Naive B cell (primary cell): ENCODE results near the gene ARHGAP24. TPM values are rescaled to one million over a fixed set of nuclear protein-coding genes. Genes with fewer than 3 reads are reported as not detected.
"Not testable (repeated sequence)": the region's sequence is repeated elsewhere in the genome, so short reads cannot be mapped to it uniquely, and the experiment has no call there.

Experiments used
- ATAC-seq, 2 donors: fragments of 150-1000 bp; cut with Tn5 transposase; 2 replicates each; pipeline ENCODE4 v1.10.0; 2021; ENCODE audit warnings: low read depth in 2 of 2, mild to moderate bottlenecking in 2 of 2, moderate library complexity in 2 of 2
- DNase-seq: peaks from one replicate; pipeline ENCODE4 v3.0.0; 2022
- H3K27ac Mint-ChIP-seq, 6 donors: one replicate each; pipeline ENCODE4 v1.8.0; 2020 to 2022; ENCODE audit warnings: mild to moderate bottlenecking in 6 of 6, mixed read lengths in 6 of 6, moderate library complexity in 5 of 6, inconsistent platforms in 2 of 6
- H3K27me3 Mint-ChIP-seq, 3 donors: one replicate each; pipeline ENCODE4 v1.8.0; 2021 to 2022; ENCODE audit warnings: mixed read lengths in 3 of 3, mild to moderate bottlenecking in 1 of 3
- H3K36me3 Mint-ChIP-seq, 2 donors: one replicate each; pipeline ENCODE4 v1.8.0; 2020 to 2022; ENCODE audit warnings: mixed read lengths in 2 of 2, inconsistent platforms in 1 of 2, mild to moderate bottlenecking in 1 of 2
- H3K4me1 Mint-ChIP-seq, 3 donors: one replicate each; pipeline ENCODE4 v1.8.0; 2020 to 2022; ENCODE audit warnings: mixed read lengths in 3 of 3, inconsistent platforms in 1 of 3, mild to moderate bottlenecking in 1 of 3, moderate library complexity in 1 of 3
- H3K4me3 Mint-ChIP-seq, 8 donors: one replicate each; pipeline ENCODE4 v1.8.0; 2020 to 2022; ENCODE audit warnings: mild to moderate bottlenecking in 8 of 8, mixed read lengths in 8 of 8, moderate library complexity in 8 of 8, inconsistent platforms in 2 of 8
- H3K9me3 Mint-ChIP-seq, 7 donors: one replicate each; pipeline ENCODE4 v1.8.0; 2020 to 2022; ENCODE audit warnings: mixed read lengths in 7 of 7, mild to moderate bottlenecking in 5 of 7, inconsistent platforms in 2 of 7, moderate library complexity in 1 of 7
- polyA plus RNA-seq, 6 donors: library from polyadenylated mRNA; unstranded; fragments of 300-500 nt; fragmentation: Illumina TruSeq; gene quantifications; one replicate each; pipeline ENCODE4 v1.2.3, GENCODE V29; 2021; ENCODE audit warnings: low read depth in 6 of 6

The ARHGAP24 gene
- polyA plus RNA-seq, 6 donors from 2014 or later = 32.0 to 136 (median 109) TPM

DNA sequence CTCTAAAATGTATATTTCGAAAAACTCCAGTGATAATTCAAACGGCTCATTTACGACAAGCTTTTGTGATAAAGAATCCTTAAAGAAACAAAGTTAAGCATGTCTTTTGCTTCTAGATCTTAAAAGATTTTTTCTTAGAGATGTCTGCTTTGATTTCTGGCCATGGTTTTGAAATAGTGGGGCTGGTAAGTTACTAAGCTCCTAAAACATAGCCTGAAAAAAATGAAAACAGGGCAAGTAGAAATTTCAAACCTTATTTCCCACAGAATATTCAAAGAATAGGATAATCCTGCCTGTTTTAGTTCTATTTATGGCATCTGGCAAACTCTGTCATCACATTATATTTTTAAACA lies 318.3 kb downstream of the ARHGAP24 start:
- DNase-seq (no peak), ATAC-seq (no peak)
- H3K27me3 Mint-ChIP-seq = no peaks in the 10 kb centered on the region
- H3K9me3 Mint-ChIP-seq = no peaks in the 10 kb centered on the region
- no peaks in the 10 kb centered on the region for H3K36me3 Mint-ChIP-seq
- peaks cover 6 to 71% (median 35%) of the 10 kb centered on the region in 3 donors for H3K4me1 Mint-ChIP-seq
- no peak overlapping the region for H3K4me3 Mint-ChIP-seq
- peak overlapping the region in 2 of 6 donors; percentile 17 to 22 for H3K27ac Mint-ChIP-seq

DNA sequence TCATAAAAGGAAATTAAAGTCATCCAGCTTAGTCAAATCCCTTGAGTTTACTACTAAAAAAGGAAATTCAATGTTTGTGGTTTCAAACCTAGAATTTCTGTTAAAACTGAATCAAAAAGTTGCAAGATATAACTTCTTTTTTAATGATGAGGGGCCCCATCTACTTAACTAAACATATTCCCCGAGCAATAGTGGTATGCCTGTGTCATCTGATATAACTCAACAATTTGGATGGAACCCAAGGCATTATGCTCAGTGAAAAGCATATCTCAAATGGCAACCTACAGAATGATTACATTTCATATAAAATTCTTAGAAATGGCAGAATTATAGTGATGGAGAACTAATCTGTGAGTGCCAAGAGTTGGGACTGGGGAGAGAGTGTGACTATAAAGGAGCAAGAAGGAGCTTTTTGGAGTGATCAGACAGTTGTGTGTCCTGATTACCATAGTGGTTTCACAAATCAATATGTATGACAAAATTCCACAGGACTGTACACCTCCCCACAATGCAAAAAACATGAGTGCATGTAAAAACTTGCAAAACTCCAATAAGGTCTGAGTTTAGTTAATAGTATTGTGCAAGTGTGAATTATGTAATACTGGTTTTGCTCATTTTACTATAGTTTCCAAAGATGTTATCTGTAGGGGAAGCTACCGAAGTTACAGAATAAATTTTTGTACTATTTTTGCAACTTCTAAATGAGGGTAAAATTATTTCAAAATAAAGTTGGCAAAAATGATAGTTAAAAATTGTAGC lies 323.2 kb downstream of the ARHGAP24 start:
- H3K36me3 Mint-ChIP-seq = no peaks in the 10 kb centered on the region
- no peak overlapping the region for H3K27ac Mint-ChIP-seq
- ATAC-seq = no peak
- no peak overlapping the region for H3K4me3 Mint-ChIP-seq
- peaks cover 0 to 36% (median 14%) of the 10 kb centered on the region in 3 donors for H3K4me1 Mint-ChIP-seq
- peaks cover 0 to 2% (median 0%) of the 10 kb centered on the region in 7 donors for H3K9me3 Mint-ChIP-seq
- no peak for DNase-seq
- no peaks in the 10 kb centered on the region for H3K27me3 Mint-ChIP-seq

DNA sequence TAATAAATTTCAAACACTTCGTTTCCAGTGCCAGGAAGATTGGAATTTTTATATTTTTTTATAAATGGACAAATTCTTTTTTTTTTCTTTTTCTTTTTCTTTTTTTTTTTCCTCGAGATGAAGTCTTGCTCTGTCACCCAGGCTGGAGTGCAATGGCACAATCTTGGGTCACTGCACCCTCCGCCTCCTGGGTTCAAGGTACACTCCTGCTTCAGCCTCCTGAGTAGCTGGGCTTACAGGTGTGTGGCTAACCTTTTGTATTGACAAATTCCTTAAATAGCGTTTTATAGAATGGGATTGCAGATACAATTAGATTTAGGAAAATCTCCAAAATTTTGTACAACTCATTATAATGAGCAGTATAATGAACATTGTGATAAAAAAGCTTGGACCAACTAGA lies 328.9 kb downstream of the ARHGAP24 start:
- Mint-ChIP-seq H3K27me3 (no peaks in the 10 kb centered on the region), H3K9me3 (peaks cover 0 to 2% (median 0%) of the 10 kb centered on the region in 7 donors), H3K4me3 (no peak overlapping the region), H3K27ac (peak overlapping the region in 1 of 6 donors; percentile 47), H3K4me1 (peaks cover 0 to 26% (median 13%) of the 10 kb centered on the region in 3 donors), H3K36me3 (peaks cover 0 to 18% of the 10 kb centered on the region in 2 donors)
- DNase-seq (no peak), ATAC-seq (no peak)

DNA sequence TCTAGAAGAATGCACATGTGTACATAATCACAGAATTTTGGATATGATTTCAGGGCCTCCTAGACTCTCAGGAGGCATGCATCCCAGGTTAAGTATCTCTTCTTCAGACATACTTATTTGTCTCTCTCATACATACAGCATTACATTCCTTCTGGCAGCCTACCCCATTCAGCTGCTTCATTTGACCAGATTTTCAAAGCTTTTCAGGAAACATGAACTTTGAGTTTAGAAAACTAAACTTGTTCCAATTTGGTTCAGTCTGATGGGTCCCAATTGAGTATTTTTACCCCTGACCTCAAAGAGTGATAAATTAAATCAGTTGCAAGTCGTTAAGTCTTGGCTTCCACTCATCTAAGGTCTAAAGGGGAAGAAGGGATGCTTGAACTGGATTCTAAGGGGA lies 330.9 kb downstream of the ARHGAP24 start:
- Mint-ChIP-seq H3K27me3 (no peaks in the 10 kb centered on the region), H3K4me3 (no peak overlapping the region), H3K4me1 (peaks cover 0 to 18% (median 16%) of the 10 kb centered on the region in 3 donors), H3K9me3 (no peaks in the 10 kb centered on the region), H3K27ac (peak overlapping the region in 2 of 6 donors; percentile 1 to 28), H3K36me3 (peaks cover 0 to 23% of the 10 kb centered on the region in 2 donors)
- no peak for DNase-seq
- no peak for ATAC-seq

DNA sequence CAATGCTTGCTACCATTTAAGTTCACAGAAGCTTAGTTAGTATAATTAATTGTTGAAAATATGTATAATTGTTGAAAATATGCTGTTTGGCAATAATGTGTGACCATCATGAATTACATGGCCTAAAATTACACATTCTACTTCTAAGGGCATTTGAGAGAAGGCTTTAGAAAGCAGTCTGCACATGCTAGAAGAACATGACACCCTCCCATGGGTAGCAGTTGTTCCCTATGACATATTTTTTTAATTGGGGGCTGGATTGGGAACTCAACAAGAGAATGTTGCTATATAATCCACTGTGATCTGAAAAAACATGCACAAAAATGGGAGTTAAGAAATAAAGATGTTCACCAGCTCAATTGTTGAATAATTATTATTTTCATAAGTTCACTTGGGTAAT lies 331.4 kb downstream of the ARHGAP24 start:
- Mint-ChIP-seq H3K27ac (no peak overlapping the region), H3K4me1 (peaks cover 0 to 18% (median 16%) of the 10 kb centered on the region in 3 donors), H3K4me3 (no peak overlapping the region), H3K36me3 (peaks cover 0 to 23% of the 10 kb centered on the region in 2 donors), H3K9me3 (no peaks in the 10 kb centered on the region), H3K27me3 (no peaks in the 10 kb centered on the region)
- ATAC-seq (no peak), DNase-seq (no peak)

DNA sequence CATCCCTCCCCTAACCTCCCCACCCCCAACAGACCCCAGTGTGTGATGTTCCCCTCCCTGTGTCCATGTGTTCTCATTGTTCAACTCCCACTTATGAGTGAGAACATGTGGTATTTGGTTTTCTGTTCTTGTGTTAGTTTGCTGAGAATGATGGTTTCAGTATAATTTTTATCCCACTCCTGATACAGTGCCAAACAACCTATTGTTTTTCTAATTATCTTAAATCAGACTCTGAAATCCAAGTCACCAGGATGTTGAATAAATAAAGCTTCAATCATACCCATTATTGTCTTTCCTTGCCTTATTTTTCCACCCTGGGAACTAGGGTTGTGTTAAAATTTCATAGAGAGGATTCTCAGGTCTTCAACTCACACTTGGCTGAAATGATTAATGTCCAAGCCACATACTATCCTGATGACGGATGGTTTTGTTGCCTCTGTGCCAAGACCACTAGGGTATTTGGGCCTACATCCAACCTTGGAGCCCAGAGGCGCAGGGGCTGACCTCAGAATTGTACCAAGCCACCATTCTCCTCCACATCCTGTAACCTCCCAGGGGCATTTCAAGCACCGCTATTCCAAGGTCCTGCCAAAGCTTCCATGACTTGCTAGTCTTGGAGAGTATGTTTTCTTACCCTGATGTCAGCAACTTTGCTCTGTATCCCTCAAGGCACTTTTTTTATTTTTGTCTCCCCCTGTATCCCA lies 332.4 kb downstream of the ARHGAP24 start:
- Mint-ChIP-seq H3K4me1 (peaks cover under 1 to 19% (median 13%) of the 10 kb centered on the region in 3 donors), H3K27me3 (no peaks in the 10 kb centered on the region), H3K4me3 (no peak overlapping the region), H3K36me3 (peaks cover 0 to 23% of the 10 kb centered on the region in 2 donors), H3K9me3 (no peaks in the 10 kb centered on the region), H3K27ac (peak overlapping the region in 3 of 6 donors; percentile 18 to 92 (median 75))
- DNase-seq (no peak), ATAC-seq (no peak)

DNA sequence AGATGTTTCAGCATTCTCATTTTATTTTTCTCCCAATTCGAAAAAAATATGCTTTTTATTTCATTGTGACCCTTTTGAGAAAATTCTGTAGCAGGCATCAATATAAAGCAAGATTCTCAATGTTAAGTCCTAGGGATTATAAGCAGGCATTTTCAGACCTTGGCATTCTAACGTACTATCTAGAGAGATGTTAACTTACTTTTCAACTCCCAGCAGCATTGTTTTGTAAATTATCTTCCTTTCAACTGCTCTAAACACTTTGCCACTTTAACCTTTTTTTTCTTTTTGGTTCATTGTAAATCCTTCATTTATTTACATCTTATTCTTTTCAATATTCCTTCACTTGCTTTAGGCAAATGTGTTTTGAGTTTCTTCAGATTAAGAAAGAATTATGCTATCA lies 333.2 kb downstream of the ARHGAP24 start:
- Mint-ChIP-seq H3K4me3 (no peak overlapping the region), H3K27ac (peak overlapping the region in 3 of 6 donors; percentile 3 to 92 (median 18)), H3K27me3 (no peaks in the 10 kb centered on the region), H3K9me3 (no peaks in the 10 kb centered on the region), H3K4me1 (peaks cover 7 to 26% (median 20%) of the 10 kb centered on the region in 3 donors), H3K36me3 (peaks cover 0 to 23% of the 10 kb centered on the region in 2 donors)
- ATAC-seq (no peak), DNase-seq (no peak)

DNA sequence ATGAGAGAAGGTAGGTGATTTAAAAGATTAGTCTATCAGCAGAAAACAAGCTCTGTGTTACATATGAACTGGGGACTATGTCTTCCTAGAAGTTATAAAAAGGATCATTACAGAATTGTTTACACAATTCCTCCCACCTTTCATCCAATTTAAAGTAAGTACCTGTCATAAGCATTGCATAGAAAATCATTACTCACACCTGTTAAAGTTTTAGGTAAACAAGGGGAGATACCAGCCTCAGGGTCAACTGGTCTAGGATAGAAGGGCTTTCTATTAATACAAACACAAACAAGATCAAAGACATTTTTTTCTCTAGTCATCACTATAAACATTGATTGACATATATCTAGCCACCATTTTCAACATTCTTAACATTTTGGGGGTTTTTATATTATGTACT lies 333.9 kb downstream of the ARHGAP24 start:
- no peak overlapping the region for H3K4me3 Mint-ChIP-seq
- no peaks in the 10 kb centered on the region for H3K27me3 Mint-ChIP-seq
- no peak overlapping the region for H3K27ac Mint-ChIP-seq
- ATAC-seq (no peak), DNase-seq (no peak)
- no peaks in the 10 kb centered on the region for H3K9me3 Mint-ChIP-seq
- H3K36me3 Mint-ChIP-seq = peaks cover 1 to 23% of the 10 kb centered on the region in 2 donors
- H3K4me1 Mint-ChIP-seq = peaks cover 7 to 22% (median 21%) of the 10 kb centered on the region in 3 donors

DNA sequence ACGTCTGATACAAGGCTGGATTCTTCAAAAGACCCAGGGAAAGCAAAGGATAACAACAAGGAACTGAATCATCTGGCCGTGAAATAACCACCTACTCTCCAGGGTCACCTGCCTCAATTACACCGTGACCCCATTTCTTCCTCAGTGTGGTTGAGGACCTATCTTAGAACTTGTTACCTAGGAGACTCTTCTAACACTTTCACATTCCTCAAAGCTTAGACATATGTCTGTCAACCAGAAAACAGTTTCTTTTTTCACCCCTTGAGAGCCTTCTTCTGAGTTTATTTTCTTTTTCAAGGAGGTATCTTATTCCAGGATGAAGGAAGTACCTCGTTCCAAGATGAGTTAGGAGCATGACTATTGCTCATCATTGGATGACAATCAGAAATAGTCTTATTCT lies 337.8 kb downstream of the ARHGAP24 start:
- Mint-ChIP-seq H3K36me3 (peaks cover 23 to 34% of the 10 kb centered on the region in 2 donors), H3K27ac (peak overlapping the region in 2 of 6 donors; percentile 9 to 11), H3K9me3 (no peaks in the 10 kb centered on the region), H3K4me3 (no peak overlapping the region), H3K27me3 (no peaks in the 10 kb centered on the region), H3K4me1 (peaks cover 7 to 36% (median 30%) of the 10 kb centered on the region in 3 donors)
- DNase-seq (no peak), ATAC-seq (no peak)

DNA sequence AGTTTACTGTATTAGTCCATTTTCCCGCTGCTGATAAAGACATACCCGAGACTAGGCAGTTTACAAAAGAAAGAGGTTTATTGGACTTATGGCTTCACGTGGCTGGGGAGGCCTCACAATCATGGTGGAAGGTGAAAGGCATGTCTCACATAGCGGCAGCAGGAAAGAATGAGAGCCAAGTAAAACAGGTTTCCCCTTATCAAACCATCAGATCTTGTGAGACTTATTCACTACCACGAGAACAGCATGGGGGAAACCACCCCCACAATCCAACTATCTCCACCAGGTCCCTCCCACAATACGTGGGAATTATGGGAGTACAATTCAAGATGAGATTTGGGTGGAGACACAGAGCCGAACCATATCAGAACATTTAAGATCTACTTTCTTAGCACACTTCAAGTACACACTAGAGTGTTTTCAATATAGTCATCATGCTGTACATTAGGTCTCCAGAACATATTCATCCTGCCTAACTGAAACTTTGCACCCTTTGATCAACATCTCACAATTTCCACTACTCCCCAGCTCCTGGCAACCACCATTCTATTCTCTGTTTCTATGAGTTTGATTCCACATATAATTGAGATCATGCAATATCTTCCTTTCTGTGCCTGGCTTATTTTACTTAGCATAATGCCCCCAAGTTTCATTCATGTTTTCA lies 341.0 kb downstream of the ARHGAP24 start:
- ATAC-seq (no peak), DNase-seq (no peak)
- peak overlapping the region in 2 of 6 donors; percentile 1 to 57 for H3K27ac Mint-ChIP-seq
- H3K4me1 Mint-ChIP-seq = peaks cover 19 to 35% (median 31%) of the 10 kb centered on the region in 3 donors
- no peak overlapping the region for H3K4me3 Mint-ChIP-seq
- H3K9me3 Mint-ChIP-seq = peaks cover 0 to 4% (median 0%) of the 10 kb centered on the region in 7 donors
- H3K36me3 Mint-ChIP-seq = peaks cover 21 to 23% of the 10 kb centered on the region in 2 donors
- no peaks in the 10 kb centered on the region for H3K27me3 Mint-ChIP-seq

DNA sequence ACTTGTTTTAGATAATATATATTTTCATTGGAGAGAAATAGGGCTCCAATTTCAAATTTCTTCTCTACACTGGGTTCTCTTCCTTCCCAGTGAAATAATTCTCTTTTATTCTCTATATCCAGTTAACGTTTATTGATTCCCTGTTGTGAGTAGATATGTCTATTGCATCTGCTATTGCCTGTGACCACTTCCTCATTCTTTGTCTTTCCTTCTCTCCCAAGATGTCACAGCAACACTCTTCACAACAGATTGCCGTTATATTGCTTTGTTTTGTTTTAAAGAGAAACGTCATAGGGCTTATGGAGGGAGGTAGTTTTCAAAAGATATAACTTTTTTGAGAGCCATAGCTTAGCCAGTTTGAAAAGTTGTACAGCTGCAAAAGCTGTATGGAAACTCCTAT lies 343.8 kb downstream of the ARHGAP24 start:
- H3K9me3 Mint-ChIP-seq = peaks cover 0 to 4% (median 0%) of the 10 kb centered on the region in 7 donors
- peak overlapping the region in 2 of 6 donors; percentile 1 to 3 for H3K27ac Mint-ChIP-seq
- no peak overlapping the region for H3K4me3 Mint-ChIP-seq
- peaks cover 23 to 25% of the 10 kb centered on the region in 2 donors for H3K36me3 Mint-ChIP-seq
- ATAC-seq (peak; percentile 69 to 81), DNase-seq (no peak)
- peaks cover 12 to 38% (median 29%) of the 10 kb centered on the region in 3 donors for H3K4me1 Mint-ChIP-seq
- H3K27me3 Mint-ChIP-seq = no peaks in the 10 kb centered on the region

DNA sequence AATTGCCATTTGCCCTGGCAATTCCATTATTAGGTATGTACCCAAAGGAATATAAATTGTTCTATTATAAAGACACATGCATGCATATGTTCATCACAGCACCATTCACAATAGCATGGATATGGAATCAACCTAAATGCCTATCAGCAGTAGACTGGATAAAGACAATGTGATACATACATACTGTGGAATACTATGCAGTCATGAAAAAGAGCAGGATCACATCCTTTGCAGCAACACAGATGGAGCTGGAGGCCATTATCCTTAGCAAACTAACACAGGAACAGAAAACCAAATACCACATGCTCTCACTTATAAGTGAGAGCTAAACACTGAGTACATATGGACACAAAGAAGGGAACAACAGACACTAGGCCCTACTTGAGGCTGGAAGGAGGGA lies 345.2 kb downstream of the ARHGAP24 start:
- not testable (repeated sequence) for ATAC-seq, H3K9me3 Mint-ChIP-seq, H3K27me3 Mint-ChIP-seq, H3K4me3 Mint-ChIP-seq, DNase-seq
- Mint-ChIP-seq H3K4me1 (peaks cover 23 to 47% (median 36%) of the 10 kb centered on the region in 3 donors), H3K36me3 (peaks cover 9 to 24% of the 10 kb centered on the region in 2 donors), H3K27ac (peak overlapping the region in 1 of 6 donors; percentile 86)

DNA sequence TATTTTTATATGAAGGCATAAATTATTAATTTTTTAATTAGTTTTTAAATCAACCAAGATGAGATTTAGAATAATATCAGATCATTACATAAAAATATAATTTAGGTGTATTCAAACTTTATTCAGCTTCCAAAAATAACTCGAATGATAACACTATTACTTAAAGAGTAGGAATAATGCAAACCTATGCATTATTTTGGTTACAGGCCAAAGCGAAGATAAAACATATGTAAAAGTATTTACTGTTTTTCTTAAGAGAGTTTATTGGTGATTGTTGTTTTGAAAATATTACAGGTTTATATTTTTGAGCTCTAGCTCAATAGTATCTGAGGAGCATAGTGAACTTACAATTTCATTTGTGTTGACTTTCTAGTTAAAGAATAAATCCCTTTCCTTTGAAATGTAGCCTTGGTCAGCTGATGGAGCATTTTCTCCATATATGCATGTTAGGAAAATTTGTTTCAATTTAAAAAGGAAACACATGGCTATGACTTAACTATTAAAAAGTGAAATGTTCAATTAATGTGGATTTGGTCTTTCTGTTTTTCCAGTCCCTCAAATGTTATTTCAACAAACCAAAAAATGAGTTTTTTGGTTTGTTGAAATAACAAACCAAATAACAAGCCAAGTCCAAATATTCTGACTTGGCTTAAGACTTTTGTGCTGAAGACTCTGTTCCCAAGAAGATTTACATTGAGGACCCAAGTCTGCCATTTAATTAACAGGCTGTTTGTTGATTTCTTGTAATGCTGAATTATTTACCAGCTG lies 346.9 kb downstream of the ARHGAP24 start:
- DNase-seq (no peak), ATAC-seq (no peak)
- Mint-ChIP-seq H3K4me1 (peaks cover 36 to 53% (median 40%) of the 10 kb centered on the region in 3 donors), H3K4me3 (no peak overlapping the region), H3K9me3 (peaks cover 0 to 4% (median 0%) of the 10 kb centered on the region in 7 donors), H3K27ac (no peak overlapping the region), H3K27me3 (no peaks in the 10 kb centered on the region), H3K36me3 (peaks cover 0 to 9% of the 10 kb centered on the region in 2 donors)
